ENCODE results near the gene SPIN1.

The SPIN1 gene

GRCh38 chr9:88498880-88499279 is 110.6 kb downstream of the SPIN1 start:
- DNase-seq, result no peak

GRCh38 chr9:88501086-88501485 is 112.8 kb downstream of the SPIN1 start:
- no peak for DNase-seq

- DNase-seq, result no peak
Observed at GRCh38 chr9:88502552-88503034, 114.3 kb downstream of the SPIN1 start.

GRCh38 chr9:88503081-88503844 is 115.0 kb downstream of the SPIN1 start:
- DNase-seq, result no peak

- no peak for DNase-seq
Observed at GRCh38 chr9:88503845-88504764, 115.9 kb downstream of the SPIN1 start.

GRCh38 chr9:88508326-88508725 is 120.1 kb downstream of the SPIN1 start:
- DNase-seq, result peak; percentile 65

- DNase-seq, result no peak
Observed at GRCh38 chr9:88511906-88512305, 123.7 kb downstream of the SPIN1 start.

GRCh38 chr9:88514247-88514646 is 126.0 kb downstream of the SPIN1 start:
- DNase-seq, result no peak

GRCh38 chr9:88521308-88521707 is 133.1 kb downstream of the SPIN1 start:
- DNase-seq, result no peak

GRCh38 chr9:88522360-88522759 is 134.1 kb downstream of the SPIN1 start:
- DNase-seq, result no peak

- DNase-seq, result peak; percentile 71
Observed at GRCh38 chr9:88523056-88523455, 134.8 kb downstream of the SPIN1 start.

- no peak for DNase-seq
Observed at GRCh38 chr9:88524911-88525310, 136.7 kb downstream of the SPIN1 start.

- no peak for DNase-seq
Observed at GRCh38 chr9:88527618-88528017, 139.4 kb downstream of the SPIN1 start.

Measured in fibroblast of skin of back (primary cell).